Ascending aorta (tissue), 2 donors: ENCODE measurements around the gene CCR3. TPM values are rescaled to one million over a fixed set of nuclear protein-coding genes. Genes with fewer than 3 reads are reported as not detected.

Experiments
- DNase-seq, 2 donors: peaks; one replicate each; pipeline ENCODE4 v3.0.0-alpha.2; 2019; ENCODE audit warnings: low spot score in 2 of 2
- H3K27ac ChIP-seq, 2 donors: fragments of 200-600 bp; sonication (generic); one replicate each; pipeline ENCODE4 v1.5.1; 2016 to 2017; ENCODE audit warnings: mild to moderate bottlenecking in 1 of 2
- H3K27me3 ChIP-seq: fragments of 200-600 bp; sonication (generic); one replicate; pipeline ENCODE4 v1.5.1; 2017
- H3K36me3 ChIP-seq, 2 donors: fragments of 200-600 bp; sonication (generic); one replicate each; pipeline ENCODE4 v1.5.1; 2016
- H3K4me1 ChIP-seq, 2 donors: fragments of 200-600 bp; sonication (generic); one replicate each; pipeline ENCODE4 v1.5.1; 2016 to 2017; ENCODE audit warnings: mild to moderate bottlenecking in 1 of 2
- H3K4me3 ChIP-seq, 2 donors: fragments of 200-600 bp; sonication (generic); one replicate each; pipeline ENCODE4 v1.5.1; 2016 to 2017; ENCODE audit warnings: mild to moderate bottlenecking in 1 of 2
- H3K9me3 ChIP-seq, 2 donors: fragments of 200-600 bp; sonication (generic); one replicate each; pipeline ENCODE4 v1.5.1; 2016
- CTCF ChIP-seq, 3 experiments: fragments of 200-600 bp in 2 of 3; fragments of 450-650 bp in 1 of 3; sonication (generic) in 2 of 3; IDR thresholded peaks; one replicate each; pipeline ENCODE4 v1.5.1; 2016 to 2019; ENCODE audit warnings: antibody characterized with exemption in 3 of 3, mild to moderate bottlenecking in 1 of 3, moderate library complexity in 1 of 3
- intact Hi-C: fragments of 100-400 bp; cut with DNase I; formaldehyde crosslinking; loops from one replicate; pipeline ENCODE4 v1.15.1; 2023
- total RNA-seq: library from RNA; depleted of rRNA; stranded (reverse); fragments of >200 nt; gene quantifications from one replicate; pipeline ENCODE4 v1.1.0, GENCODE V29; 2016

The CCR3 gene
- total RNA-seq, 1 donor from 2014 or later: not detected

DNA sequence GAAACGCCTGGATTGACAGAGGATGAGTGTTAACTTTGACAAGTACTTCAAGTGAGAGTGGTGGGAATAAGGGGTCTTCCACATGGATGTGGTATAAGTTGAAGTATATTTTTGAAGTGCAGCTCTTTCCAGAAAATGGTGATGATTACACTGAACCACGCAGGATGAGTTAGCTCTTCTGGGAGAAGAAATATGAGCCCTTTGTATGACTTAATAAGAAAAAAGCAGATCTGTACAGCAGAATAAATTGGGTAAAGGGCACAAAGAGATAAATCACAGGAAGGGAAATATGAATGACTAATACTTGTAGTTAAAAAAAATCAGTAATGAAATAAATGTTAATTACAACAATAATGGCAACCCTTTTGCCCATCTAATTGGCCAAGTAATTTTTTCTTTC, 1.3 kb downstream of the CCR3 start:
- H3K4me1 ChIP-seq: no peaks in the 10 kb centered on the region
- intact Hi-C loops: no loop called here
- no peaks in the 10 kb centered on the region for H3K36me3 ChIP-seq
- H3K27me3 ChIP-seq: no peaks in the 10 kb centered on the region
- no peak for TF ChIP-seq CTCF (IDR thresholded peaks at IDR 0.05)
- no peaks in the 10 kb centered on the region for H3K9me3 ChIP-seq
- no peak overlapping the region for H3K27ac ChIP-seq
- no peak for DNase-seq
- H3K4me3 ChIP-seq: no peak overlapping the region

DNA sequence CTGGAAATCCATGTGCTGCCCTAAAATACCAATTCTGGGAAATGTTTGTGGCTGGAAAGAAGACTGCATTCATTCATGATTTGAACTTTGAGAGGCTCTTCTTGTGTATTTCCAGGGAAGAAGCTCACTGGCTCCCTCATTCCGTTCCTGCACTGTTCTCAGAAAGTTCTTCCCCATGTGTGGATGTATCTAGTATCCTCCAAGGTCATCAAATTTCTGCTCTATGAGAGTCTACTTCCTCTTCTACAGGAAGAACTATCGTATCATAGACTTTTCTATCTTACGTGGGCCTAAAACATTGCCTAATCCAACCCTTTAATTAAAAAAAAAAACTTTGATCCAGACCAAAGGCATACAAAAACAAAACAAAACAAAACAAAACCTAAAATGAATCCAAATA, 2.9 kb downstream of the CCR3 start:
- no peaks in the 10 kb centered on the region for H3K36me3 ChIP-seq
- intact Hi-C loops: no loop called here
- H3K27ac ChIP-seq: no peak overlapping the region
- no peak overlapping the region for H3K4me3 ChIP-seq
- no peak for TF ChIP-seq CTCF (IDR thresholded peaks at IDR 0.05)
- no peaks in the 10 kb centered on the region for H3K4me1 ChIP-seq
- no peaks in the 10 kb centered on the region for H3K9me3 ChIP-seq
- DNase-seq: no peak
- no peaks in the 10 kb centered on the region for H3K27me3 ChIP-seq

- Histone ChIP-seq H3K27ac (no peak overlapping the region), H3K27me3 (no peaks in the 10 kb centered on the region), H3K36me3 (no peaks in the 10 kb centered on the region), H3K9me3 (no peaks in the 10 kb centered on the region), H3K4me3 (no peak overlapping the region), H3K4me1 (no peaks in the 10 kb centered on the region)
- no peak for DNase-seq
- intact Hi-C loops: no loop called here
- TF ChIP-seq CTCF (IDR thresholded peaks at IDR 0.05): no peak
These were observed 10.7 kb downstream of the CCR3 start for GRCh38 chr3:46252980-46253379.

DNA sequence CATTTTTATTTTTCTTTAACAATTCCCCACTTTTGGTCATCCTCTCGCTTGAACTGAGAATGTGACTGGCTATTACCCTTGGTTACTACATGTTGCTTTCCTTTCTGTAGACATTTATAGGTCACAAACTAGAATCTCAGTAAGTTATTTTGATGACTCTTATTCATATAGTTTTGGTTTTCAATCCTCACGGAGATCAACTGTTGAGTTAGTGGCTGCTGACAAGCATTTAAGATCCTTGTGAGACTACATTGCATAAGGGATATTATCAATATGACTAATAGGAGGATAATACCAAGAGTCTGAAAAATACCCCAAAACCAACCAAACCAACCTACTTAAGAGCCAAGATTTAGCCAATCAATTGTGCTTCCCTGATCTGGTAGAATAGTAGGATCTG, 16.3 kb downstream of the CCR3 start:
- no peaks in the 10 kb centered on the region for H3K36me3 ChIP-seq
- intact Hi-C loops: no loop called here
- H3K9me3 ChIP-seq: no peaks in the 10 kb centered on the region
- H3K4me1 ChIP-seq: no peaks in the 10 kb centered on the region
- no peak for DNase-seq
- H3K27me3 ChIP-seq: no peaks in the 10 kb centered on the region
- H3K4me3 ChIP-seq: no peak overlapping the region
- no peak for TF ChIP-seq CTCF (IDR thresholded peaks at IDR 0.05)
- no peak overlapping the region for H3K27ac ChIP-seq

GRCh38 chr3:46261926-46262594, 19.8 kb downstream of the CCR3 start:
- Histone ChIP-seq H3K4me3 (no peak overlapping the region), H3K9me3 (no peaks in the 10 kb centered on the region), H3K36me3 (no peaks in the 10 kb centered on the region), H3K27me3 (no peaks in the 10 kb centered on the region), H3K4me1 (no peaks in the 10 kb centered on the region), H3K27ac (no peak overlapping the region)
- TF ChIP-seq CTCF (IDR thresholded peaks at IDR 0.05): no peak
- intact Hi-C loops: no loop called here
- DNase-seq: no peak

DNA sequence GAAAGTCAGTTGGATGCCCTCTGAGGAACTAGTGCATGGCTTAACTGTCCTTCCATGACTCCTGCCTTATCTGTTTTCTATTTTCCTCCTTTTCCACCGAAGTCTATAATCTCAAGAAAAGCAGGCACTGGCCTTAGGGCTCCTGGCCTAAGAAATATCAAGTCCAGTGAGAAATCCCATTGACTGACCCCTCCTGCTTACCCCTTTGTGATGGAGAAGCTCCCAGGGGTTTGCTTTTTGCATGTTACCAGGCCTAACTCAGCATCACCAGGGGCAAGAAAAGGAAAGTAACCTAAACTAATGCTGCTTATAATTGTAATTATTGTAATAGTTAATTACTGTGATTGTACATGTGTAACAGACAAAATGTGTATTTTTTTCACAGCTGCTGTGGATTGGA, 21.7 kb downstream of the CCR3 start:
- Histone ChIP-seq H3K4me1 (no peaks in the 10 kb centered on the region), H3K9me3 (no peaks in the 10 kb centered on the region), H3K4me3 (no peak overlapping the region), H3K27ac (no peak overlapping the region), H3K36me3 (no peaks in the 10 kb centered on the region), H3K27me3 (no peaks in the 10 kb centered on the region)
- DNase-seq: no peak
- intact Hi-C loops: no loop called here
- TF ChIP-seq CTCF (IDR thresholded peaks at IDR 0.05): no peak
